ENCODE measurements around the gene PLOD3. TPM values are rescaled to one million over a fixed set of nuclear protein-coding genes. Genes with fewer than 3 reads are reported as not detected.
A peak's percentile ranks its signal among the peaks of the same experiment; 100 is the strongest.

Gene PLOD3
- total RNA-seq, 2 donors from 2014 or later, result 53.9 to 65.5 TPM

DNA sequence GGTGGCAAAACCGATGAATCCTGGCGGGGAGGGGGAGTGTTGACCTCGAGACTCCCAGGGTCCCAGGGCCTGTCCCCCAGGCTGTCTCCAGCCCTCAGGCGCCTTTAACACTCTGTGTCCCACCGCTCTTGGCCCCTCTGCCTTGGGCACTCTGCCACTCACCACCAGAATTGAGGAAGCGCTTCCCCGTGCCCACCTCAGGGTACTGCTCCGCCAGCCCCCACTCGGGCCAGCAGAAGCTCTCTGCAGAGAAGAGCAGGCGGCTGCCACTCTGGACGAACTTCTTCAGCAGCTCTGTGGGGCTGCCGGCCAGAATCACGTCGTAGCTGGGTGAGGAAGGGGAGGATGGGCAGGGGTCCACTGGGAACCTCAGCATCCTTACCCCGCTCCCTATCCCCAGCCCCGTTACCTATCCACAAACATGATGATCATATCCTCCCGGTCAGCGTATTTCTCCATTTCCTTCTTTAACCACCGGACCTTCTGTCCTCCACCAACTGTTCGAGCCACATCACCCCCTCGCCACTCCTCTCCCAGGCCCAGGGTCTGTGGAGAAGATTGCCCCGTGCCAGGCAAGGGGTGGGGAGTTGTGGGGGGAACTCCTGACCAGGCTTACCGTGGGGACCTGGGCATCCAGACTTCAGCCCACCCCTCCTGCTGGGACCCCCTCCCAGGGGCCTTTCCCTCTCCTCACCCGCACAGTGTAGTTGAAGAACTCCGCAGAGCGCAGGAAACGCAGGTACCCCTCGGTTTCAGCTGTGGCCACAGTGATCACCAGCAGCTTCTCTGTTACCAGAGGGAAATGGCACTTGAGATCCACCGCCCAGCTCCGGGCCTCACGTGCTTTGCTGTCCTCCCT is 1.2 kb downstream of the PLOD3 start:
- H3K4me1 ChIP-seq (ENCODE audit: control insufficient read depth, insufficient read depth, low read length), result no peaks in the 10 kb centered on the region
- no peaks in the 10 kb centered on the region for H3K9me3 Mint-ChIP-seq
- no peaks in the 10 kb centered on the region for H3K27me3 Mint-ChIP-seq (ENCODE audit: insufficient read depth)
- H3K27ac ChIP-seq (ENCODE audit: low read depth, low read length), result no peak overlapping the region
- peaks cover 20% of the 10 kb centered on the region for H3K36me3 Mint-ChIP-seq (ENCODE audit: low read depth)
- no peaks in the 10 kb centered on the region for H3K27me3 ChIP-seq (ENCODE audit: control insufficient read depth, insufficient read depth, low read length, poor library complexity, severe bottlenecking)
- H3K4me3 ChIP-seq (ENCODE audit: low read length), result peak overlapping the region; percentile 99
- no peak for DNase-seq
- peak overlapping the region; percentile 96 for H3K4me3 Mint-ChIP-seq
- H3K9ac ChIP-seq (ENCODE audit: extremely low read depth, low read length, poor library complexity, severe bottlenecking), result peak overlapping the region; percentile 94
- no peaks in the 10 kb centered on the region for H3K9me3 ChIP-seq (ENCODE audit: control insufficient read depth, low read length)
- no peak for TF ChIP-seq CTCF (conservative IDR thresholded peaks at IDR 0.05)
- H3K36me3 ChIP-seq (ENCODE audit: control insufficient read depth, insufficient read depth, low read length), result peaks cover 7% of the 10 kb centered on the region
- peak overlapping the region; percentile 75 for H3K27ac Mint-ChIP-seq
- WGBS, 2 experiments (ENCODE audit: insufficient coverage in 1 of 2, insufficient read length in 1 of 2), result 69 to 93% methylated on average over 8 to 31 of the region's 31 CpGs
- peaks cover 13% of the 10 kb centered on the region for H3K4me1 Mint-ChIP-seq

GRCh38 chr7:101212014-101212413 is 5.4 kb downstream of the PLOD3 start:
- Histone ChIP-seq H3K4me3 (ENCODE audit: low read length) (no peak overlapping the region), H3K4me1 (ENCODE audit: control insufficient read depth, insufficient read depth, low read length) (no peaks in the 10 kb centered on the region), H3K9me3 (ENCODE audit: control insufficient read depth, low read length) (no peaks in the 10 kb centered on the region), H3K36me3 (ENCODE audit: control insufficient read depth, insufficient read depth, low read length) (peaks cover 10% of the 10 kb centered on the region), H3K27ac (ENCODE audit: low read depth, low read length) (no peak overlapping the region), H3K27me3 (ENCODE audit: control insufficient read depth, insufficient read depth, low read length, poor library complexity, severe bottlenecking) (no peaks in the 10 kb centered on the region), H3K9ac (ENCODE audit: extremely low read depth, low read length, poor library complexity, severe bottlenecking) (no peak overlapping the region)
- DNase-seq, result no peak
- 93 to 96% methylated on average over 3 to 8 of the region's 8 CpGs for WGBS, 2 experiments (ENCODE audit: insufficient coverage in 1 of 2, insufficient read length in 1 of 2)
- Mint-ChIP-seq H3K9me3 (no peaks in the 10 kb centered on the region), H3K27ac (no peak overlapping the region), H3K27me3 (ENCODE audit: insufficient read depth) (no peaks in the 10 kb centered on the region), H3K4me3 (no peak overlapping the region), H3K36me3 (ENCODE audit: low read depth) (peaks cover 27% of the 10 kb centered on the region), H3K4me1 (peaks cover 7% of the 10 kb centered on the region)
- TF ChIP-seq CTCF (conservative IDR thresholded peaks at IDR 0.05), result no peak

DNA sequence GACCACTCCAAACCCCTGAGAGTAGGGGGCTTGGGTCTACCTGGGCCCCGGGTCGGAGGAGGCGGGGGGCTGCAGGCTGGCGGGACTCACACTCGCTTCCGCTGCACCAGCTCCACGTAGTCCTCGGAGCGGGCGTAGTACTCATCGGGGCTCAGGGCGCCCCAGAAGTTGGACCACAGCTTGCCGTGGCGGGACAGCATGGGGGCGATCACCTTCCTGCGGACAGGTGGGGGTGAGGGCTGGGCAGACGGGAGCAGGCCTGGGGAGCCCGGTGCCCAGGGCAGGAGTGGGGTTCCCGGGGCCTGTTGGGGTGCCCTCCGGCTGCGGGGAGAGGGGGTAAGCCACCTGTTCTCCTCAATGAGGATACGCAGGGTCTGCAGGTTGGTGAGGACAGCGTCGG is 5.9 kb downstream of the PLOD3 start:
- H3K9me3 Mint-ChIP-seq, result no peaks in the 10 kb centered on the region
- H3K27me3 Mint-ChIP-seq (ENCODE audit: insufficient read depth), result no peaks in the 10 kb centered on the region

More for the DNA sequence above, 5.9 kb downstream of the PLOD3 start:
- Mint-ChIP-seq H3K36me3 (ENCODE audit: low read depth) (peaks cover 29% of the 10 kb centered on the region), H3K4me3 (no peak overlapping the region), H3K4me1 (peaks cover 4% of the 10 kb centered on the region), H3K27ac (no peak overlapping the region)
- no peaks in the 10 kb centered on the region for H3K9me3 ChIP-seq (ENCODE audit: control insufficient read depth, low read length)
- no peak for TF ChIP-seq CTCF (conservative IDR thresholded peaks at IDR 0.05)
- H3K36me3 ChIP-seq (ENCODE audit: control insufficient read depth, insufficient read depth, low read length), result peaks cover 10% of the 10 kb centered on the region
- no peaks in the 10 kb centered on the region for H3K4me1 ChIP-seq (ENCODE audit: control insufficient read depth, insufficient read depth, low read length)
- DNase-seq, result no peak
- no peak overlapping the region for H3K27ac ChIP-seq (ENCODE audit: low read depth, low read length)
- H3K27me3 ChIP-seq (ENCODE audit: control insufficient read depth, insufficient read depth, low read length, poor library complexity, severe bottlenecking), result no peaks in the 10 kb centered on the region
- no peak overlapping the region for H3K4me3 ChIP-seq (ENCODE audit: low read length)
- H3K9ac ChIP-seq (ENCODE audit: extremely low read depth, low read length, poor library complexity, severe bottlenecking), result no peak overlapping the region
- 95 to 96% methylated on average over 8 to 24 of the region's 24 CpGs for WGBS, 2 experiments (ENCODE audit: insufficient coverage in 1 of 2, insufficient read length in 1 of 2)
